HG03108 (cell line): ENCODE results near the gene CGB1.

ENCODE experiments used
- ATAC-seq: cut with Tn5 transposase; IDR thresholded peaks from one replicate; pipeline ENCODE4 v1.9.1; 2021; ENCODE audit warnings: moderate library complexity; ENCODE audit not compliant: unreplicated experiment

Gene CGB1

GRCh38 chr19:48999481-49000325 lies 37.0 kb downstream of the CGB1 start:
- no peak for ATAC-seq

GRCh38 chr19:48997972-48998371 lies 38.7 kb downstream of the CGB1 start:
- no peak for ATAC-seq

GRCh38 chr19:48994035-48994386 lies 42.7 kb downstream of the CGB1 start:
- no peak for ATAC-seq

- ATAC-seq = peak; percentile 81
Measured at GRCh38 chr19:48993175-48994034, 43.3 kb downstream of the CGB1 start, which contains the start of the genes GYS1 and RUVBL2. TSS of gene GYS1 (minus strand) at chr19:48993309. CDS start at chr19:48993112, 197 bp downstream. TSS of gene RUVBL2 (plus strand) at chr19:48993887. CDS start at chr19:48993912, 25 bp downstream.

- ATAC-seq = no peak
Measured at GRCh38 chr19:48992581-48993174, 44.0 kb downstream of the CGB1 start.

GRCh38 chr19:48991873-48992580 lies 44.7 kb downstream of the CGB1 start:
- no peak for ATAC-seq

GRCh38 chr19:48991011-48991609 lies 45.6 kb downstream of the CGB1 start:
- ATAC-seq = no peak

- no peak for ATAC-seq
Measured at GRCh38 chr19:48990400-48990799, 46.3 kb downstream of the CGB1 start.

GRCh38 chr19:48989701-48990291 lies 46.9 kb downstream of the CGB1 start:
- no peak for ATAC-seq

GRCh38 chr19:48988860-48989259 lies 47.8 kb downstream of the CGB1 start:
- no peak for ATAC-seq

GRCh38 chr19:48988286-48988685 lies 48.4 kb downstream of the CGB1 start:
- ATAC-seq = no peak

- ATAC-seq = no peak
Measured at GRCh38 chr19:48987323-48987722, 49.4 kb downstream of the CGB1 start.

GRCh38 chr19:48986211-48986610 lies 50.5 kb downstream of the CGB1 start:
- ATAC-seq = no peak

- no peak for ATAC-seq
Measured at GRCh38 chr19:48985711-48986110, 51.0 kb downstream of the CGB1 start.
